OCI-M1 (cell line): ENCODE data around the gene NOC4L.
"Not testable (repeated sequence)": the region's sequence is repeated elsewhere in the genome, so short reads cannot be mapped to it uniquely, and the experiment has no call there.

ENCODE experiments used
- DNase-seq: peaks from one replicate; lab custom pipeline; 2025; lab: John Stamatoyannopoulos, UW

The NOC4L gene

GRCh38 chr12:132142679-132143335 lies 1.4 kb upstream of the NOC4L start:
- DNase-seq = no peak

- DNase-seq = no peak
Measured at GRCh38 chr12:132143336-132144071, 753 bp upstream of the NOC4L start.

GRCh38 chr12:132144810-132145168 lies 532 bp downstream of the NOC4L start:
- no peak for DNase-seq

GRCh38 chr12:132145334-132145733 lies 1.1 kb downstream of the NOC4L start:
- no peak for DNase-seq

GRCh38 chr12:132146098-132146497 lies 1.8 kb downstream of the NOC4L start:
- DNase-seq = no peak

- no peak for DNase-seq
Measured at GRCh38 chr12:132146772-132147422, 2.6 kb downstream of the NOC4L start.

GRCh38 chr12:132147423-132148367 lies 3.4 kb downstream of the NOC4L start:
- DNase-seq = no peak

GRCh38 chr12:132148368-132149045 lies 4.2 kb downstream of the NOC4L start:
- DNase-seq = no peak

- DNase-seq = not testable (repeated sequence)
Measured at GRCh38 chr12:132149526-132149925, 5.3 kb downstream of the NOC4L start.

GRCh38 chr12:132150780-132151144 lies 6.5 kb downstream of the NOC4L start:
- DNase-seq = no peak

GRCh38 chr12:132151145-132151765 lies 7.0 kb downstream of the NOC4L start:
- no peak for DNase-seq

GRCh38 chr12:132151766-132152410 lies 7.6 kb downstream of the NOC4L start:
- DNase-seq = no peak

- DNase-seq = no peak
Measured at GRCh38 chr12:132152411-132152821, 8.2 kb downstream of the NOC4L start.

GRCh38 chr12:132152953-132153352 lies 8.7 kb downstream of the NOC4L start:
- DNase-seq = no peak

- DNase-seq = peak; percentile 80
Measured at GRCh38 chr12:132153501-132154340, 9.5 kb downstream of the NOC4L start.

- no peak for DNase-seq
Measured at GRCh38 chr12:132154341-132154761, 10.1 kb downstream of the NOC4L start.

GRCh38 chr12:132154941-132155770 lies 10.9 kb downstream of the NOC4L start:
- DNase-seq = no peak

GRCh38 chr12:132155771-132156572 lies 11.7 kb downstream of the NOC4L start:
- no peak for DNase-seq
